NCI-H2196 (cell line): ENCODE measurements around the gene BCDIN3D.
"Not testable (repeated sequence)": the region's sequence is repeated elsewhere in the genome, so short reads cannot be mapped to it uniquely, and the experiment has no call there.

Experiments
- DNase-seq: peaks from one replicate; lab custom pipeline; 2025; ENCODE audit not compliant: unreplicated experiment; lab: John Stamatoyannopoulos, UW

The BCDIN3D gene, protein sequence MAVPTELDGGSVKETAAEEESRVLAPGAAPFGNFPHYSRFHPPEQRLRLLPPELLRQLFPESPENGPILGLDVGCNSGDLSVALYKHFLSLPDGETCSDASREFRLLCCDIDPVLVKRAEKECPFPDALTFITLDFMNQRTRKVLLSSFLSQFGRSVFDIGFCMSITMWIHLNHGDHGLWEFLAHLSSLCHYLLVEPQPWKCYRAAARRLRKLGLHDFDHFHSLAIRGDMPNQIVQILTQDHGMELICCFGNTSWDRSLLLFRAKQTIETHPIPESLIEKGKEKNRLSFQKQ

GRCh38 chr12:49842519-49843352 is at the start of gene BCDIN3D:
TSS of gene BCDIN3D (minus strand) at chr12:49843106. CDS start at chr12:49843087, 19 bp downstream.
- peak; percentile 93 for DNase-seq

DNA sequence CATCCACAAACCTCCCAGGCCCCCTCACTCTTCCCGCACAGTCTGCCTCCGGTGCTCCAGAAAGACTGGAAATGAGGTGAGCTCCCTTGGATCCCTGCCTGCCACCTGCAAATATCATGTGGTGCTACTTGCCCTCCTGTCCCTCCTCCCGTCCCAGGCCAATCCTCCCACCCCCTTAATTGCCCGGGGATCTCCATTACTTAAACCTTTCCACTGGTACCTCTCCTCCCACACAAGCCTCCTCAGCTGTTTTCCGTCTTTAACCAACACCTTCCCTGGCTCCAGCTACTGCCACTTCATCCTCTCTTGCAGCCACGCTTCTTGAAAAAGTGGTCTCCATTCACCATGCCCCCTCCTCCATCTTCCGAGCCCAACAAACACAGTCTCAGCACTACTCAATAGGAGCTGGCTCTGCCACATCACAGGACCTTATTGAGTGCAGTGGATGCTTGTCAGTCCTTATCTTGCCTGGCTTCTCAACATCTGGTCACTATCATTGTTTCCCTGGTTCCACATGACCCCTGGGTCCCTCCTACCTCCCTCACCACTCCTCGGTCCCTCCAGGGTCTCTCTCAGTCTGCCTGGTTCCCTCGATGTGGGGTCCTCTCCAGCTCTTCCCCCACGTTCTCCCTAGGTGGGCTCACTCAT is 49.3 kb upstream of the BCDIN3D start:
- DNase-seq = no peak

- DNase-seq = peak; percentile 17
Observed at GRCh38 chr12:49891476-49891875, 48.6 kb upstream of the BCDIN3D start.

DNA sequence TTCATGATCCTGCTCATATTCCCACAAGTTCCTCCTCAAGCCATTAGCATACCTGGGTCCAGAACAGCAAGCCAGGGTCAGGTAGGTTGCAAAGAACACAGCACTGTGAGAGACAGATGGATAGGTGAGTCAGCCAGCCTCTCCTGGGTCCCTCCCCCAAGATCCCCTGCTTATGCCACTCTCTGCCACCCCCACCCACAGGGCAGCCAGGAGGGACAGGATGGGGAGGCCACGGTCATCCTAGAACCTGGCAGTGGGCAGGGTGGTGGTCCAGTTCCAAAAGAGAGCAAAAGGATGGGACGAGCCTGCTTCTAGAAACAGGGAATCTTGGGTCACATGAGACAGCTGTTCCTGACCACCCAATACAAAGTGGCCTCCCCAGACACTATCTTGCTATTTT is 48.1 kb upstream of the BCDIN3D start:
- no peak for DNase-seq

GRCh38 chr12:49890096-49890461 is 47.2 kb upstream of the BCDIN3D start:
- no peak for DNase-seq

DNA sequence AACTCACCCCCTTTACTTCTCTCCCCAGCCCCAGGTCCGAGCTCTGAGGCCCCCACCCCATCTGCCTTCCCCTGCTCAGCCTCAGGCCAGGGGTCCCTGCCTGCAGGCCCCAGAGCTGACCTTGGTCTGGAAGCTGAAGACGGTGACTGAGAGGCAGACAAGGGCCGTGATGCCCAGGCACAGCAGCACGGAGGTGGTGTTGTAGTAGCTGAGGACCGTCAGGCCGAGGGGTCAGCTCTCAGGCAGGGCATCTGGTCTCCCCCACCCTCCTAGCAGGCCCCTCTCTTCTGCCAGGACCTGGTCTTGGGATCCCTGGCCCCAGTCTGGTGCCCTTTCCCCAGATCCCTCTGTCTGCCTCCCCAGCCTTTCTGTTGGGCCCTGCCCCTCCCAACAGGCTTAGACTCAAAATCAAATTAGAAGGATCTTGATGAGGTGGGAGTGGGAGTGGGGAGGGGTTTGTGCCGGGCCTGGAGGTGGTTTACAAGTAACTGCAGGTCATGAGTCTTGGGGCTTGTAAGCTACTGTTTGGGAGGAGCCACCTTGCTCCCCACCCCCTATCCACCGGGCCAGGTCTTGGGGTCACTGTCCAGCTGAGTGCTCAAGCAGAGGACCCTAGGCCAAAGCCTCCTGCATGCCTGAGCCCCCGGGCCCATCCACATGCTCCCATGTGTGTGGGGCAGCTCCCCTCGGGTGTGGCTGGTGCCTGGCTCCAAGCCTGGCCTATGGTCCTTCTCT is 46.6 kb upstream of the BCDIN3D start:
- DNase-seq = no peak

DNA sequence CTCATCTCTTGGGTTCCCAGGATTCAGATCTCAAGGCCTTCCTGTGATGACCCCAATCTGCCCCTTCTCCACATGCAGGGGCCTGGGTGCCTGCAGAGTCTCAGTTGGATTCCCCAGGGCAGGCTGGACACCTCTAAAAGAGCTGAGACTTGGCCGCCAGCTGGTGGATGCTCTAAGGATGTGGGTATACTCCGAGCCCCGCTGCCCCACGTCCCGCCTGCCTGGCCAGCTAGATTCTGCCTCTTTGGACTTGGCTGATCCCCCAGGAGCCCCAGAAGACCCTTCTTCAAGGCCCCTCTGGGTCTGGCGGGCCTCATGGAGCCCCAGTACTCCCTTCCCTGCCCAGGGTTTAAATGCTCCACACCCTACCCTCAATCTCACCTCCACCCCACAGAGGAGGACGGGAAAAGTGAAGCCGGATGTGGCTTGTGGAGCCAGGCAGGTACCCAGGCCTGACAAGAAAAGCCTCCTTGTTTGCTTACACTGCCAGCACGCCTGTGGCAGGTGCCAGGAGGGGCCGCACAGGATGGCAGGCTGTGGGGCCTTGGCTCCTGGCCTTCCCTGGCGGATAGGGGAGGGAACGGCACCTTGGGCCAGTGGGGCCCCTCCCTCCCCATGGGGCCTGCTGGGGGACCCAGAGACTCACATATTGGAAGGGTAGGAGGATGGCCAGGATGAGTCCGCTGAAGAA is 45.7 kb upstream of the BCDIN3D start:
- peak; percentile 83 for DNase-seq

DNA sequence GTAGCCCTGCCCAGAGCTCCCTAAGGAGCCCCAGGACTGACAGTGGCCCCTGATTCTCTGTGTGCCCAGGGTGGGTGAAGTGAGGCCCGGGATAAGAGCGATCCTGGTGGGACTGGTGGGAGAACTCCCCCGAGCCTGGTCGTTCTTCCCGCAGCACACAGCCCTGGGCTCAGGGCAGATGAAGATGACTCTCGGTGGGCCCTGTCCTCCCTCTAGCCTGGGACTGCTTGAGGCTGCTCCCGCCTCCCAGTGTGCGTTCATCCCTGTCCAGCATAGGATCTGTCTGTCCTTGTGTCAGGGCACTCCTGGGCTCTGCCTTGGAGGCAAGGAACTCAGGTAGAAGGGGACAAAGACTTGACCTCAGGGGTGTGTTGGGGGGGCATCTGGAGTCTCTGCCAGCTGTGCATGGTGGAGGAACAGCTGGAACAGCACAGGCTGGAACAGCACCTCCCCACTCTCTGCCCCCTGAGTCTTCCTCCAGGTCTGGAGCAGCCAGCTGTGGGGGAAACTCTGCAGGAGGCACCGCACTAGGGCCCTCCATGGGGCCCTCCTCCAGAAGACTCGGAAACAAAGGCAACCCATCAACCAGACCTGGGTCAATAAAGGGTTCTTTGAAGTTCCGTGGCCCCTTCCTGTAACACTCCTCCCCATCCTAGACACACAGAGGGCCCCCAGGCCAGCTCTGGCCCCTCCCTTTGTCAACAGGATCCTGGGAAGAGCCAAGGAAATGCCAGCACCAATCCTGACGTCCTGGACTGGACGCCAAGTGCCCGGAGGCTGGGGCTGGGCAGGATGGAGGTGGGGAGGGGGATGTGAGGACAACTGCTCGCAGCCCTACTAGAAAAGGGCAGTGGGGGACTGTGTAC is 44.9 kb upstream of the BCDIN3D start:
- peak; percentile 19 for DNase-seq

- no peak for DNase-seq
Observed at GRCh38 chr12:49887091-49887490, 44.2 kb upstream of the BCDIN3D start.

DNA sequence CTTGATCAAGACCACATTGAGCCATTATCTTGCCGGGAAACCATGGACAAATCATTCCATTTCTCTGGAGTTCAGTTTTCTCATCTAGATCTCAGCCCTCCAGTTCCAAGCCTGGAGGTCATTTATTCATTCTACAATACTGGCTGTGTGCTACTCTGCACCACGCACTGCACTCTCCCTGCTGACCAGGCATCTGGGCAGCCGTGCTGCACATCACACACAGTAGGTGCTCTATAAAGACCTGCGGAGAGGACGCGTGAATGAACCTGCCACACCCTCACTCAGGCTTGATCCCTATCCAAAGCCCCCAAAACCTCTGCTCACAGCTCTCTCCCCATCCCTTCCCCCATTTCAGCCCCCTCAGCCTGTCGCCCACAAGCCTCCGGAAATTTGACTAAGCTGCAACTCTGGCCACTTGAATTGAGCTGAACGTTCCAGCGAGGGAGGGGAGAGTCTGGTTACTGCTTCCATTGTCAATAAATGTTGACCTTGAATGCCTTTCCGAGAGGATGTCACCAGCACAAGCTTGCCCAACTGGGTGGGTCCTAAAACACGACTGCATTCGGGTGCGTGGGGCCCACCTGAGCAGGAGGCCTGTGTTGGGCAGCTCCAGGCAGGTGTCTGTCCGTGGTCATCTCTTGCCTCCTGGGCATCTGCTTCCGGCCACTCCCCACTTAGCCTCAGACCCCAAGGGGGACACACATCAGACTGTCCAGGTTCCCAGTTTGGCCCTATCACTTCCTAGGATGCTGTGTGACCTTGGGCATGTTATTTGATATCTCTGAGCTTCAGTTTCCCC is 43.0 kb upstream of the BCDIN3D start:
- no peak for DNase-seq

DNA sequence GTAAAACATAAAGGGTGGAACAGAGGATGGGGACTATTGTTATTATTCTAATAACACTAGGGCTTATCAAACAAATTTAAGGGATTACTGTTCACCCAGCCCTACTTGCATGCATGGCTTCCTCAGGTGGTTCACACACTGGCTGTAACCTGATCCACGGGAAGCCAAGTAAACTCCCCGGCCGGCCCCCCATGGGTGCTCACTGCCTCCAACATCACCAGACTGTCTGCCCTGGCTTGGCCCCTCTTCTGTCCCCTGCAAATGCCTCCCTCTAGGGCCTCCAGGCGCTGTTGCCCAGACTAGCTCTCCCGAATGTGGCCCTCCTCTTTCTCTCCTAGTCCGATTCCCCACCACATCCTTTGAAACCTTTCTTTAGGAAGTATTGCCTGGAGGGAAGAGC is 42.2 kb upstream of the BCDIN3D start:
- DNase-seq = no peak

DNA sequence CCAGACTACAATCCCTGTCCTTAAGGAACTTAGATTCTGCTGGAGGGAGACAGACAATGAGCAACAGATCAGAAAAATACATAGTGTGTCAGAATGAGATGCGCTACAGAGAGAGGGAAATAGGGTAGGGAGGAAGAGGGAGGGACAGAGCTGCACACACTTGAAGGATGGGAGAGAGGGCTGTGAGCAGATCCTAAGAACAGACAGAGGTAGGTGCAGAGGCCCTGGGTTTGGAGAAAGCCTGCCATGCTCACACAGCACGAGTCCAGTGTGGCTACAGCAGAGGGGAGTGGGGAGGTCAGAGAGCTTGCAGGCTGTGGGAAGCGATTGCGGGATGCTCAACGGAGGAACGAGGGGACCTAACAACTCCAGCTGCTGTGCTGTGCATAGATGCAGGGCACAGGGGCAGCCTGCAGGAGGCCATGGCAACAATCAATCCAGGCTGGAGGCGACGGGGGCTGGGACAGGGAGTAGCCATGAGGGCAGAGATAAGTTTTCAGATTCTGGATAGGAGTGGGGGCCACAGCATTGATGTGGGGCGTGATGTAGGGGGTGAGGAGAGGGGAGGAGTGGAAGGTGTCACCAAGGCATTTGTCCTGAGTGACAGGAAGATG is 40.1 kb upstream of the BCDIN3D start:
- DNase-seq = no peak

GRCh38 chr12:49882248-49882850 is 39.4 kb upstream of the BCDIN3D start:
- no peak for DNase-seq

- no peak for DNase-seq
Observed at GRCh38 chr12:49881415-49882247, 38.7 kb upstream of the BCDIN3D start.

- no peak for DNase-seq
Observed at GRCh38 chr12:49880756-49881414, 38.0 kb upstream of the BCDIN3D start.

DNA sequence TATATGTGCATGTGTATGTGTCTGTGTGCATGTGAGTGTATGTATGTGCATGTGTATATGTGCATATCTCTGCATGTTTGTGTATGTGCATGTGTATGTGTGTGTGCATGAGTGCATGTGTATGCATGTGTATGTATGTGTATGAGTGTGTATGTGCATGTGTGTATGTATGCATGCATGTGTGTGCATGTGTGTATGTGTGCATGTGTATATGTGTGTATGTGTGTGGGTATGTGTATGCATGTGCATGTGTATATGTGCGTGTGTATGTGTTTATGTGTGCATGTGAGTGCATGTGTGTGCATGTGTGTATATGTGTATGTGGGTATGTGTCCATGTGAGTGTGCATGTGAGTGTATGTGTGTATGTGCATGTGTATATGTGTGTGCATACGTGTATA is 36.2 kb upstream of the BCDIN3D start:
- not testable (repeated sequence) for DNase-seq

- no peak for DNase-seq
Observed at GRCh38 chr12:49878021-49878420, 35.1 kb upstream of the BCDIN3D start.
